GM12892 (cell line): Measurements from ENCODE around the gene KIRREL3.

Experiments used
- POLR2A ChIP-seq: IDR thresholded peaks from 2 replicates; pipeline ENCODE4 v1.6.1; 2011; ENCODE audit warnings: low read depth, low read length, control low read depth
- POLR2AphosphoS5 ChIP-seq: IDR thresholded peaks from 2 replicates; pipeline ENCODE4 v1.6.1; 2011; ENCODE audit warnings: low read depth, low read length, control low read depth
- TAF1 ChIP-seq: IDR thresholded peaks from 2 replicates; pipeline ENCODE4 v1.6.1; 2011; ENCODE audit warnings: low read depth, mild to moderate bottlenecking, control low read depth, low read length, borderline replicate concordance

DNA sequence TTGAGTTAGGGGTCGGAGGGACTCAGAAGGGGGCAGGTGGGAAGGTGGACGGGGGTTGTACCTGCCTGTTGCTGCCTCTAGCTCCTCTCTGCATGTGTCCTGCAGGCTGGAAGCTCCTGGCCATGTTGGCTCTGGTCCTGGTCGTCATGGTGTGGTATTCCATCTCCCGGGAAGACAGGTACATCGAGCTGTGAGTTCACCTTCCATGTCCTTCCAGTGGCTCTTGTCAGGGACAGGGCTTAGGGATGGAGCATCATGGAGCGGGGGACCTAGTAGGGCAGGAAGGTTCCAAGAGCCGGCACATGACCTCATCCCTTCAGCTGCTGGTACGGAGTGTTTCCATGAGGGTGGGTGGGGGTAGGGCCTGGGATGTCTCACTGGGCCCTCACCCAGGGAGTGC is 594.2 kb downstream of the KIRREL3 start:
- no peak for TF ChIP-seq POLR2A
- no peak for TF ChIP-seq POLR2AphosphoS5
- no peak for TF ChIP-seq TAF1
